DOHH2 (cell line): ENCODE data around the gene ITPKB.

ENCODE experiments used
- CTCF ChIP-seq: fragments of 200-600 bp; sonication (generic); IDR thresholded peaks from one replicate; pipeline ENCODE4 v1.5.1; 2014; ENCODE audit warnings: antibody characterized with exemption, mild to moderate bottlenecking, low read depth, low read length; ENCODE audit not compliant: poor library complexity, severe bottlenecking
- EZH2phosphoT487 ChIP-seq: fragments of 200-600 bp; sonication (generic); IDR thresholded peaks from 2 replicates; pipeline ENCODE4 v1.6.1; 2017; ENCODE audit warnings: borderline replicate concordance, mild to moderate bottlenecking, antibody characterized with exemption, low read length, moderate library complexity, mixed read lengths

GRCh38 chr1:226608699-226609505 lies 130.2 kb downstream of the ITPKB start:
- TF ChIP-seq CTCF = peak; percentile 88
- no peak for TF ChIP-seq EZH2phosphoT487
